Ramos (cell line): Measurements from ENCODE around the gene MED1.
"Not testable (repeated sequence)": the region's sequence is repeated elsewhere in the genome, so short reads cannot be mapped to it uniquely, and the experiment has no call there.

Experiments used
- in situ Hi-C: fragments of 300-500 bp; cut with MboI; formaldehyde crosslinking; loops from one replicate; pipeline ENCODE4 v1.14.3; 2022; ENCODE audit warnings: low sequenced_read_pairs; ENCODE audit not compliant: unreplicated experiment

The MED1 gene, protein sequence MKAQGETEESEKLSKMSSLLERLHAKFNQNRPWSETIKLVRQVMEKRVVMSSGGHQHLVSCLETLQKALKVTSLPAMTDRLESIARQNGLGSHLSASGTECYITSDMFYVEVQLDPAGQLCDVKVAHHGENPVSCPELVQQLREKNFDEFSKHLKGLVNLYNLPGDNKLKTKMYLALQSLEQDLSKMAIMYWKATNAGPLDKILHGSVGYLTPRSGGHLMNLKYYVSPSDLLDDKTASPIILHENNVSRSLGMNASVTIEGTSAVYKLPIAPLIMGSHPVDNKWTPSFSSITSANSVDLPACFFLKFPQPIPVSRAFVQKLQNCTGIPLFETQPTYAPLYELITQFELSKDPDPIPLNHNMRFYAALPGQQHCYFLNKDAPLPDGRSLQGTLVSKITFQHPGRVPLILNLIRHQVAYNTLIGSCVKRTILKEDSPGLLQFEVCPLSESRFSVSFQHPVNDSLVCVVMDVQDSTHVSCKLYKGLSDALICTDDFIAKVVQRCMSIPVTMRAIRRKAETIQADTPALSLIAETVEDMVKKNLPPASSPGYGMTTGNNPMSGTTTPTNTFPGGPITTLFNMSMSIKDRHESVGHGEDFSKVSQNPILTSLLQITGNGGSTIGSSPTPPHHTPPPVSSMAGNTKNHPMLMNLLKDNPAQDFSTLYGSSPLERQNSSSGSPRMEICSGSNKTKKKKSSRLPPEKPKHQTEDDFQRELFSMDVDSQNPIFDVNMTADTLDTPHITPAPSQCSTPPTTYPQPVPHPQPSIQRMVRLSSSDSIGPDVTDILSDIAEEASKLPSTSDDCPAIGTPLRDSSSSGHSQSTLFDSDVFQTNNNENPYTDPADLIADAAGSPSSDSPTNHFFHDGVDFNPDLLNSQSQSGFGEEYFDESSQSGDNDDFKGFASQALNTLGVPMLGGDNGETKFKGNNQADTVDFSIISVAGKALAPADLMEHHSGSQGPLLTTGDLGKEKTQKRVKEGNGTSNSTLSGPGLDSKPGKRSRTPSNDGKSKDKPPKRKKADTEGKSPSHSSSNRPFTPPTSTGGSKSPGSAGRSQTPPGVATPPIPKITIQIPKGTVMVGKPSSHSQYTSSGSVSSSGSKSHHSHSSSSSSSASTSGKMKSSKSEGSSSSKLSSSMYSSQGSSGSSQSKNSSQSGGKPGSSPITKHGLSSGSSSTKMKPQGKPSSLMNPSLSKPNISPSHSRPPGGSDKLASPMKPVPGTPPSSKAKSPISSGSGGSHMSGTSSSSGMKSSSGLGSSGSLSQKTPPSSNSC (N-terminal part only)

DNA sequence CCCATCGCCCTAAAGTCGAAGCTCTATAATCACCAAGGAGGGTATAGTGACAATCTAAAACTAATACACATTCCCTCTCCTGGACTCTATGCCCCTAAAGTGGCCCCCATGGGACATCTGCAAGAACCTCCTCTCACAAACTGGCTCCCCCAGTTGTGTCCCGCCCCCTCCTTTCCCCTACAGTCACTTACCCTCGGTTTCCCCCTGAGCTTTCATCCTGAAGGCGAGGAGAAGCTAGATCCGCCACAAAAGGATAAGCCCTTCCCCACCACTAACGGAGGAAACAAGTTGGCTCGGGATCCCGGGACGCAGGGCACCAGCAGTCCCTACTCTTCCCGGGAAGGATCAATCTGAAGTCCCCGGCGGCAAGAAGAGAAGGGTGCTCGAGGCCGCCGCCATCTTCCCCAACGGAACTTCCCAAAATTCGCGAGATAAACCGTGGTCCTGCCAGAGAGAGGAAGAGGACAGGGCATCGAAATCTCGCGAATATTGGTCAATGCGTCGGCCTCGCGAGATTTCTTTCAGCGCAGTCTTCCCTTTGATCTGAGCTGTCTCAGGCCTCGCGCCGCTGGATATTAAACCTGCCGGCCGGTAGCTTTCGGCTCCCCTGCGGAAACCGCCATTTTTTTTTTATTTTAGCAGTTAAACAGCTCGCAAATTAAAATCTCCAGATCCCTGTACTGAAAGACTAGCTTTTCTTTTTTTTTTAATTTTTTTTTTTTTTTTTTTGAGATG, at the start of gene MED1:
Gene MED1, minus strand, starts transcription at position 417 of the 735 bp plus-strand sequence. Its CDS starts 201 bp downstream, at position 216.
- in situ Hi-C loops: no loop called here

DNA sequence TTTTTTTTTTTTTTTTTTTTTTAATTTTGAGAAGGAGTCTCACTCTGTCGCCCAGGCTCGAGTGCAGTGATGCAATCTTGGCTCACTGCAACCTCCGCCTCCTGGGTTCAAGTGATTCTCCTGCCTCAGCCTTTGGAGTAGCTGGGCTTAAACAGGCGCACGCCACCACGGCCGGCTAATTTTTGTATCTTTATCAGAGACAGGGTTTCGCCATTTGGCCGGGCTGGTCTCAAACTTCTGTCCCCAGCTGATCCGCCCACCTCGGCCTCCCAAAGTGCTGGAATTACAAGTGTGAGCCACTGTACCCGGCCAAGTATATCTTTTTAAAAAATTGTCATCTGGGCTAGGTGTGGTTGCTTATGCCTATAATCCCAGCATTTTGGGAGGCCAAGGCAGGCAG, 45.9 kb upstream of the MED1 start:
- in situ Hi-C loops: not testable (repeated sequence)

- in situ Hi-C loops: no loop called here
Measured at GRCh38 chr17:39487946-39488345, 36.9 kb upstream of the MED1 start.

- in situ Hi-C loops: not testable (repeated sequence)
Measured at GRCh38 chr17:39487490-39487889, 36.4 kb upstream of the MED1 start.

- in situ Hi-C loops: no loop called here
Measured at GRCh38 chr17:39486242-39486641, 35.2 kb upstream of the MED1 start.

- in situ Hi-C loops: no loop called here
Measured at GRCh38 chr17:39485555-39485954, 34.5 kb upstream of the MED1 start.

DNA sequence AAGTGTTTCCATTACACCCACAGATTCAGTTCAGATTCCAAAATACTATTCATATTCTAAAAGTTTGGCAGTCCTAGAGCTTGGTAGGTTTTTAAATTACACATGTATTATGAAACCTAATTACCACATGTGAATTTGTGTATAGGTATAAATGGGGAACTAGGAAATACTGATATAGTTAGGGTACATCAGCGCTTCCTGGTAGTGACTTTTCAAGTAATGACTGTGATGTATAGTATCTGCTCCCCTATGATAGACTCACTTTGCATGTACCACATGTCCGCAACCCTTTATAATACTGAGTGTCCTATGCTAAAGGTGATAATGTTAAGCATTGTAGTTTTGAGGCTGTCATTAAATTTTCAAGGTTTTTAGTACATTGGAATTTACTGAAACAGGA, 33.1 kb upstream of the MED1 start:
- in situ Hi-C loops: no loop called here

DNA sequence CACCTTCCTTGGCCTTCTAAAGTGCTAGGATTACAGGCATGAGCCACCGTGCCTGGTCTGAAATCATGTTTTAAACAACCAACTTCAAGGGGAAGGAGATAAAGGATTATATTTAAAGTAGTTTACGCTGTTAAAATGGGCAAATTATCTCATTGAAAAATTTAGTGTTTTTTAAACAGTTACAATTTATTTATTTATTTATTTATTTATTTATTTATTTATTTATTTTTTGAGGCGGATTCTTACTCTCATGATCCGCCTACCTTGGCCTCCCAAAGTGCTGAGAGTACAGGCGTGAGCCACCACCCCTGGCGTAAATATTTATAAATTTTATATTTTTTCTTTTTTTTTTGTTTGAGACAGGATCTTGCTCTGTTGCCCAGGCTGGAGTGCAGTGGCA, 32.4 kb upstream of the MED1 start:
- in situ Hi-C loops: no loop called here

DNA sequence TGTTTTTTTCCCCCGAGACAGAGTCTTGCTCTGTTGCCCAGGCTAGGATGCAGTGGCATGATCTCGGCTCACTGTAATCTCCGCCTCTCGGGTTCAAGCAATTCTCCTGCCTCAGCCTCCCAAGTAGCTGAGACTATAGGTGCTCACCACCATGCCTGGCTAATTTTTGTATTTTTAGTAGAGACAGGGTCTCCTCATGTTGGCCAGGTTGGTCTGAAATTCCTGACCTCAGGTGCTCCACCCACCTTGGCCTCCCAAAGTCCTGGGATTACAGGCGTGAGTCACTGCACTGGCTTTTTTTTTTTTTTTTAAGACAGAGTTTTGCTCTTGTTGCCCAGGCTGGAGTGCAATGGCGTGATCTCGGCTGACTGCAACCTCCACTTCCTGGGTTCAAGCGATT, 28.6 kb upstream of the MED1 start:
- in situ Hi-C loops: not testable (repeated sequence)

- in situ Hi-C loops: no loop called here
Measured at GRCh38 chr17:39473310-39473709, 22.2 kb upstream of the MED1 start.

DNA sequence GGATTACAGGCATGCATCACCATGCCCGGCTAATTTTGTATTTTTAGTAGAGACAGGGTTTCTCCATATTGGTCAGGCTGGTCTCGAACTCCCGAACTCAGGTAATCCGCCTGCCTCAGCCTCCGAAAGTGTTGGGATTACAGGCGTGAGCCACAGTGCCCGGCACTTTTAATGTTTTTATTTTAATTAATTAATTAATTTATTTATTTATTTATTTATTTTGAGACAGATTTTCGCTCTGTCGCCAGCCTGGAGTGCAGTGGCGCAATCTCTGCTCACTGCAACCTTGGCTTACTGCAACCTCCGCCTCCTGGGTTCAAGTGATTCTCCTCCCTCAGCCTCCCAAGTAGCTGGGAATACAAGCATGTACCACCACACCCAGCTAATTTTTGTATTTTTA, 17.5 kb upstream of the MED1 start:
- in situ Hi-C loops: not testable (repeated sequence)

DNA sequence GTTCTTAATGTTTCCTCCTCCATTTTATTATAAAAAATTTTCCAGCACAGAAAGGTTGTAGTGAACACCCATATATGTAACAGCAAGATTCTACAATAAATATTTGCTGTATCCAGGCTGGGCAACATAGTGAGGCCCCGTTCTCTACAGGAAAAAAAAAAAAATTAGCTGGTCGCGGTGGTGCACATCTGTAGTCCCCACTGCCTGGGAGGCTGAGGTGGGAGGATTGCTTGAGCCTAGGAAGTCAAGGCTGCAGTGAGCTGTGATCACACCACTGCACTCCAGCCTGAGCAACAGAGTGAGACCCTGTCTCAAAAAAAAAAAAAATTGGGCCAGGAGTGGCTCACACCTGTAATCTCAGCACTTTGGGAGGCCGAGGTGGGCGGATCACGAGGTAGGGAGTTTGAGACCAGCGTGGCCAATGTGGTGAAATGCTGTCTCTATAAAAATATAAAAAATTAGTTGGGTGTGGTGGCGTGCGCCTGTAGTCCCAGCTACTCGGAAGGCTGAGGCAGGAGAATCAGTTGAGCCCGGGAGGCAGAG, 13.6 kb upstream of the MED1 start:
- in situ Hi-C loops: not testable (repeated sequence)

DNA sequence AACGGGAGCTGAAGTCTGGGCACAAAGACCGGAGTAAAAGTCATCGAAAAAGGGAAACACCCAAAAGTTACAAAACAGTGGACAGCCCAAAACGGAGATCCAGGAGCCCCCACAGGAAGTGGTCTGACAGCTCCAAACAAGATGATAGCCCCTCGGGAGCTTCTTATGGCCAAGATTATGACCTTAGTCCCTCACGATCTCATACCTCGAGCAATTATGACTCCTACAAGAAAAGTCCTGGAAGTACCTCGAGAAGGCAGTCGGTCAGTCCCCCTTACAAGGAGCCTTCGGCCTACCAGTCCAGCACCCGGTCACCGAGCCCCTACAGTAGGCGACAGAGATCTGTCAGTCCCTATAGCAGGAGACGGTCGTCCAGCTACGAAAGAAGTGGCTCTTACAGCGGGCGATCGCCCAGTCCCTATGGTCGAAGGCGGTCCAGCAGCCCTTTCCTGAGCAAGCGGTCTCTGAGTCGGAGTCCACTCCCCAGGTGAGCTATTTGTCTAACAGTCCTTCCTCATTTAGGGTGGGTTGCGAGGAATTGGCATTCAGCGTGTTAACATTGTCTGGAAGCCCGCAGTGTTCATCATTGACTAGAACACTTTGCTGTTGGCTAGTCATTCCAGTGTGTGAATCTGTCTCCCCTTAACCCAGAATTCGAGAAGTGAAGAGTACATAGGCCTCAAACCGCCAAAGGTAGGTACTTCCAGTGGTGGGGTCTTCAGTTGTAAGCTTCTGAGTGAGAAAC, 11.7 kb upstream of the MED1 start:
- in situ Hi-C loops: no loop called here

DNA sequence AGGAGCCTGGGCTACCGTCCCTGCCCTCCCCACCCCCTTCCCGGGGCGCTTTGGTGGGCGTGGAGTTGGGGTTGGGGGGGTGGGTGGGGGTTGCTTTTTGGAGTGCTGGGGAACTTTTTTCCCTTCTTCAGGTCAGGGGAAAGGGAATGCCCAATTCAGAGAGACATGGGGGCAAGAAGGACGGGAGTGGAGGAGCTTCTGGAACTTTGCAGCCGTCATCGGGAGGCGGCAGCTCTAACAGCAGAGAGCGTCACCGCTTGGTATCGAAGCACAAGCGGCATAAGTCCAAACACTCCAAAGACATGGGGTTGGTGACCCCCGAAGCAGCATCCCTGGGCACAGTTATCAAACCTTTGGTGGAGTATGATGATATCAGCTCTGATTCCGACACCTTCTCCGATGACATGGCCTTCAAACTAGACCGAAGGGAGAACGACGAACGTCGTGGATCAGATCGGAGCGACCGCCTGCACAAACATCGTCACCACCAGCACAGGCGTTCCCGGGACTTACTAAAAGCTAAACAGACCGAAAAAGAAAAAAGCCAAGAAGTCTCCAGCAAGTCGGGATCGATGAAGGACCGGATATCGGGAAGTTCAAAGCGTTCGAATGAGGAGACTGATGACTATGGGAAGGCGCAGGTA, 11.0 kb upstream of the MED1 start:
- in situ Hi-C loops: no loop called here

DNA sequence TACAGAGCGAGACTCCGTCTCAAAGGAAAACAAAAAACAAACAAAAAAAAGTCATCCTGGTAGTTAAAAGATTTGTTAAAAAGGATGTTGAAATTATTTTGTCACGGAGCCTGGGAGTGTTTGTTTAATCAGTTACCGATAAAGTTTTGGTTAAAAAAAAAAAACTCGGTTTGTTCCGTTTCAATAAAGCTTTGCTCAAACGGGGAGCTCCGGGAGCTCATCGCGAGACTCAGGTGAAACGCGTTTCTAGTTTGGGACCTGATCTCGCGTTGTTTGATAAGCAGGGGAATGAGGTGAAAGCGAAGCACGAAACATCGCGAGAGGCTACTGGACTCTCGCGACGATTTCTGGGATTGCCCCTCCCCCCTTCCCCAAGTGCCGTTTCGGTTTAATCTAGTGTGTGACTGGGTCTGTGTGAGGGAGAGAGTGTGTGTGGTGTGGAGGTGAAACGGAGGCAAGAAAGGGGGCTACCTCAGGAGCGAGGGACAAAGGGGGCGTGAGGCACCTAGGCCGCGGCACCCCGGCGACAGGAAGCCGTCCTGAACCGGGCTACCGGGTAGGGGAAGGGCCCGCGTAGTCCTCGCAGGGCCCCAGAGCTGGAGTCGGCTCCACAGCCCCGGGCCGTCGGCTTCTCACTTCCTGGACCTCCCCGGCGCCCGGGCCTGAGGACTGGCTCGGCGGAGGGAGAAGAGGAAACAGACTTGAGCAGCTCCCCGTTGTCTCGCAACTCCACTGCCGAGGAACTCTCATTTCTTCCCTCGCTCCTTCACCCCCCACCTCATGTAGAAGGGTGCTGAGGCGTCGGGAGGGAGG, 10.3 kb upstream of the MED1 start, which contains the start of gene CDK12:
Gene CDK12, plus strand, starts transcription at position 374 of the 813 bp plus-strand sequence. CDS start 586 bp downstream, outside the sequence.
- in situ Hi-C loops: no loop called here

- in situ Hi-C loops: no loop called here
Measured at GRCh38 chr17:39455919-39456318, 4.9 kb upstream of the MED1 start.

GRCh38 chr17:39450051-39450450, 1.0 kb downstream of the MED1 start:
- in situ Hi-C loops: no loop called here
